Suprapubic skin (tissue), 4 donors: ENCODE results near the gene GAL3ST2. TPM values are rescaled to one million over a fixed set of nuclear protein-coding genes. Genes with fewer than 3 reads are reported as not detected.
"Not testable (repeated sequence)": the region's sequence is repeated elsewhere in the genome, so short reads cannot be mapped to it uniquely, and the experiment has no call there.

Experiments
- DNase-seq, 2 donors: peaks; one replicate each; pipeline ENCODE4 v3.0.0-alpha.2; 2019; ENCODE audit warnings: low spot score in 2 of 2
- H3K27ac ChIP-seq: fragments of 200-600 bp; sonication (generic); one replicate; pipeline ENCODE4 v1.5.1; 2019
- H3K27me3 ChIP-seq: fragments of 200-600 bp; sonication (generic); one replicate; pipeline ENCODE4 v1.5.1; 2019
- H3K36me3 ChIP-seq: fragments of 200-600 bp; sonication (generic); one replicate; pipeline ENCODE4 v1.5.1; 2019
- H3K4me1 ChIP-seq: fragments of 200-600 bp; sonication (generic); one replicate; pipeline ENCODE4 v1.5.1; 2019
- H3K4me3 ChIP-seq: fragments of 200-600 bp; sonication (generic); one replicate; pipeline ENCODE4 v1.5.1; 2019; ENCODE audit warnings: mild to moderate bottlenecking
- H3K9me3 ChIP-seq: fragments of 200-600 bp; sonication (generic); one replicate; pipeline ENCODE4 v1.5.1; 2019
- CTCF ChIP-seq, 2 donors: fragments of 200-600 bp in 1 of 2; fragments of 450-650 bp in 1 of 2; sonication (generic) in 1 of 2; IDR thresholded peaks; one replicate each; pipeline ENCODE4 v1.5.1; 2016 to 2019; ENCODE audit warnings: antibody characterized with exemption in 2 of 2, mild to moderate bottlenecking in 1 of 2, moderate library complexity in 1 of 2
- EP300 ChIP-seq: sonication (generic); formaldehyde crosslinking; IDR thresholded peaks from one replicate; pipeline ENCODE4 v1.6.1; 2017; ENCODE audit warnings: antibody characterized with exemption
- POLR2A ChIP-seq, 2 donors: fragments of 450-650 bp; IDR thresholded peaks; one replicate each; pipeline ENCODE4 v1.6.1; 2017; ENCODE audit warnings: antibody characterized with exemption in 2 of 2, mild to moderate bottlenecking in 2 of 2, moderate library complexity in 2 of 2
- POLR2AphosphoS5 ChIP-seq, 3 donors: sonication (generic); formaldehyde crosslinking; IDR thresholded peaks; one replicate each; pipeline ENCODE4 v1.6.1; 2017; ENCODE audit warnings: antibody characterized with exemption in 3 of 3
- WGBS: methylation state at CpG from one replicate; pipeline ENCODE4 v1.1.5; 2018; 5-methylcytosine and 5-hydroxymethylcytosine counted together
- total RNA-seq, 4 donors: library from RNA; depleted of rRNA; stranded (reverse); fragments of >200 nt; gene quantifications; one replicate each; pipeline ENCODE4 v1.1.0, GENCODE V29; 2016

The GAL3ST2 gene
- total RNA-seq, 4 donors from 2014 or later = not detected

- Histone ChIP-seq H3K4me3 (no peak overlapping the region), H3K27me3 (no peaks in the 10 kb centered on the region), H3K9me3 (no peaks in the 10 kb centered on the region), H3K27ac (no peak overlapping the region), H3K36me3 (no peaks in the 10 kb centered on the region), H3K4me1 (no peaks in the 10 kb centered on the region)
- no peak for TF ChIP-seq POLR2AphosphoS5 (IDR thresholded peaks at IDR 0.05)
- no peak for TF ChIP-seq POLR2A (IDR thresholded peaks at IDR 0.05)
- TF ChIP-seq CTCF (IDR thresholded peaks at IDR 0.05) = no peak
- no peak for TF ChIP-seq EP300
- 92% methylated on average over 4 of the region's 4 CpGs for WGBS
- DNase-seq = no peak
Measured at GRCh38 chr2:241788135-241788534, 11.5 kb downstream of the GAL3ST2 start.

- H3K27ac ChIP-seq = no peak overlapping the region
- no peaks in the 10 kb centered on the region for H3K9me3 ChIP-seq
- H3K36me3 ChIP-seq = no peaks in the 10 kb centered on the region
- H3K4me3 ChIP-seq = no peak overlapping the region
- no peaks in the 10 kb centered on the region for H3K27me3 ChIP-seq
- no peak for TF ChIP-seq POLR2AphosphoS5 (IDR thresholded peaks at IDR 0.05)
- no peak for TF ChIP-seq EP300
- no peak for TF ChIP-seq POLR2A (IDR thresholded peaks at IDR 0.05)
- no peak for TF ChIP-seq CTCF (IDR thresholded peaks at IDR 0.05)
- no peak for DNase-seq
- 29% methylated on average over 3 of the region's 3 CpGs for WGBS
- no peaks in the 10 kb centered on the region for H3K4me1 ChIP-seq
Measured at GRCh38 chr2:241788572-241788971, 11.9 kb downstream of the GAL3ST2 start.

GRCh38 chr2:241791385-241791784 is 14.8 kb downstream of the GAL3ST2 start:
- H3K36me3 ChIP-seq, DNase-seq, H3K9me3 ChIP-seq, H3K4me3 ChIP-seq, H3K27ac ChIP-seq, H3K4me1 ChIP-seq, H3K27me3 ChIP-seq: not testable (repeated sequence)
- WGBS = 55% methylated on average over 3 of the region's 3 CpGs

- H3K36me3 ChIP-seq = no peaks in the 10 kb centered on the region
- H3K9me3 ChIP-seq = no peaks in the 10 kb centered on the region
- H3K27ac ChIP-seq = no peak overlapping the region
- WGBS = 92% methylated on average over 5 of the region's 5 CpGs
- no peak overlapping the region for H3K4me3 ChIP-seq
- H3K27me3 ChIP-seq = no peaks in the 10 kb centered on the region
- no peak for DNase-seq
- no peaks in the 10 kb centered on the region for H3K4me1 ChIP-seq
- TF ChIP-seq CTCF (IDR thresholded peaks at IDR 0.05) (no peak), EP300 (no peak), POLR2AphosphoS5 (IDR thresholded peaks at IDR 0.05) (no peak), POLR2A (IDR thresholded peaks at IDR 0.05) (no peak)
Measured at GRCh38 chr2:241793385-241793784, 16.8 kb downstream of the GAL3ST2 start.

GRCh38 chr2:241794250-241794823 is 17.7 kb downstream of the GAL3ST2 start:
- Histone ChIP-seq H3K27me3 (no peaks in the 10 kb centered on the region), H3K36me3 (no peaks in the 10 kb centered on the region), H3K27ac (no peak overlapping the region), H3K4me3 (no peak overlapping the region), H3K9me3 (no peaks in the 10 kb centered on the region), H3K4me1 (no peaks in the 10 kb centered on the region)
- DNase-seq = no peak
- WGBS = 89% methylated on average over 10 of the region's 10 CpGs
- TF ChIP-seq CTCF (IDR thresholded peaks at IDR 0.05) = no peak
- no peak for TF ChIP-seq POLR2AphosphoS5 (IDR thresholded peaks at IDR 0.05)
- no peak for TF ChIP-seq EP300
- no peak for TF ChIP-seq POLR2A (IDR thresholded peaks at IDR 0.05)
